H1 (cell line): ENCODE results near the gene NUP210L. TPM values are rescaled to one million over a fixed set of nuclear protein-coding genes. Genes with fewer than 3 reads are reported as not detected.

ENCODE experiments used
- CEBPB ChIP-seq: IDR thresholded peaks from 2 replicates; pipeline ENCODE4 v1.6.1; 2012; ENCODE audit warnings: low read depth, low read length
- EZH2 ChIP-seq: fragments of 200-600 bp; sonication (generic); IDR thresholded peaks from 2 replicates; pipeline ENCODE4 v1.7.1; 2012; ENCODE audit warnings: low read depth, mild to moderate bottlenecking, moderate library complexity, low read length, inconsistent platforms; ENCODE audit not compliant: severe bottlenecking
- JUN ChIP-seq: IDR thresholded peaks from 2 replicates; pipeline ENCODE4 v1.6.1; 2011; ENCODE audit warnings: low read depth, mild to moderate bottlenecking, improper control_type of control experiment, low read length
- PHF8 ChIP-seq: fragments of 200-600 bp; sonication (generic); conservative IDR thresholded peaks from 2 replicates; pipeline ENCODE4 v1.7.1; 2012; ENCODE audit warnings: low read depth, mild to moderate bottlenecking, inconsistent platforms, low read length, moderate library complexity
- POLR2A ChIP-seq, 2 experiments: IDR thresholded peaks; 1 replicate in 1 of 2; 2 replicates in 1 of 2; pipeline ENCODE4 v1.6.1; 2011; ENCODE audit warnings: low read depth in 2 of 2, low read length in 2 of 2, mild to moderate bottlenecking in 2 of 2; ENCODE audit errors: control extremely low read depth in 1 of 2
- RBBP5 ChIP-seq: IDR thresholded peaks from 2 replicates; pipeline ENCODE4 v1.7.1; 2012; ENCODE audit warnings: low read depth, mild to moderate bottlenecking, inconsistent platforms, low read length, moderate library complexity, borderline replicate concordance
- TAF7 ChIP-seq: optimal IDR thresholded peaks from 2 replicates; pipeline ENCODE3; 2011; ENCODE audit warnings: low read depth, mild to moderate bottlenecking, inconsistent platforms, low read length, moderate library complexity, borderline replicate concordance
- TCF12 ChIP-seq: IDR thresholded peaks from 2 replicates; pipeline ENCODE4 v1.6.1; 2011; ENCODE audit warnings: low read depth, mild to moderate bottlenecking, low read length
- YY1 ChIP-seq: IDR thresholded peaks from 2 replicates; pipeline ENCODE4 v1.6.1; 2011; ENCODE audit warnings: low read depth, mild to moderate bottlenecking, low read length
- ZNF274 ChIP-seq: IDR thresholded peaks from 2 replicates; pipeline ENCODE4 v1.7.0; 2012; ENCODE audit warnings: low read length, borderline replicate concordance; ENCODE audit errors: extremely low read depth
- polyA plus RNA-seq, 7 experiments: library from polyadenylated mRNA; depleted of rRNA in 3 of 7; stranded (reverse) in 5 of 7; unstranded in 2 of 7; fragments of >200 nt in 5 of 7; fragments of 200-250 nt in 2 of 7; gene quantifications; 1 replicate in 5 of 7; 2 replicates in 1 of 7; 4 replicates in 1 of 7; pipeline versions ENCODE4 v1.2.1 to v1.2.3, GENCODE V29; 2011 to 2013; ENCODE audit warnings: missing spikeins in 2 of 7, mixed read lengths in 2 of 7
- total RNA-seq: library from RNA; stranded (reverse); fragmentation: NEBNext Ultra II Directional; extraction: Animal tissue kit (Norgen Biotek cat#: 25700); gene quantifications from 2 replicates; pipeline ENCODE4 v1.2.1, GENCODE V29; 2021
- TF ChIP-seq, protein P1 (sequence below): fragments of 300-600 bp; sonication (generic); IDR thresholded peaks from 2 replicates; pipeline ENCODE4 v1.7.1; 2012; ENCODE audit warnings: low read length, moderate library complexity, mild to moderate bottlenecking, inconsistent platforms; ENCODE audit not compliant: insufficient replicate concordance

Gene NUP210L
- total and polyA plus RNA-seq, 2 of the 8 experiments (the other 6 are each of a cell fraction or from before 2014, with no cell fraction given), result not detected

DNA sequence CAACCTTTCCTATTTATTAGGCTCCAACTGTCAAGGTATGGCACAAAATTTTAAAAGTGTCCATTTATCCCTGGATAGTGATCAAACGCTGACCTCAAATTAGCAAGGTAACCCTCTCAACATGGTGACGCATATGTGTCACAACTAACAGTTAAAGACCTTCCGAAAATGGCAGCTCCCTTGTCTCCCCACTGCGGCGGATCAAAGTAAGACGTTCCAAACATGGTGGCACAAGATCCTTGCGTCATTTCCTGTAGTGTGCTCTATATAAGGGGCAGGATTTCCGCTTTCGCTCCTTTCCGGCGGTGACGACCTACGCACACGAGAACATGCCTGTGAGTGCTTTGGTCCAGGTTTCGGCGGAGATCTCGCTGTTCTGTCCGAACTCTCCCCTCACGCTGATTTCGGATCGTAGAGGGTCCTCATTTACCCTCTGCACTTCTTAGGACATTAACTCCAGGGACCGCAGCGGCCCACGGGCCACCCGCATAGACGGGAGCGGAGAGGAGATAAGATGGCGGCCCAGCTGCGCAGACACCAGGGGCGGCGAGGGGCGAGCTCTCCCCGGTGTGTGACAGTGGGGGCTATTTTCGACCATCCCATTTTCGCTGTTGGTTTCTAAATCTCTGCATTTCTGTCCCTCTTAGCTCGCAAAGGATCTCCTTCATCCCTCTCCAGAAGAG, 164.3 kb downstream of the NUP210L start, which contains the start of gene RPS27 (continued):
- TF ChIP-seq, protein P1, sequence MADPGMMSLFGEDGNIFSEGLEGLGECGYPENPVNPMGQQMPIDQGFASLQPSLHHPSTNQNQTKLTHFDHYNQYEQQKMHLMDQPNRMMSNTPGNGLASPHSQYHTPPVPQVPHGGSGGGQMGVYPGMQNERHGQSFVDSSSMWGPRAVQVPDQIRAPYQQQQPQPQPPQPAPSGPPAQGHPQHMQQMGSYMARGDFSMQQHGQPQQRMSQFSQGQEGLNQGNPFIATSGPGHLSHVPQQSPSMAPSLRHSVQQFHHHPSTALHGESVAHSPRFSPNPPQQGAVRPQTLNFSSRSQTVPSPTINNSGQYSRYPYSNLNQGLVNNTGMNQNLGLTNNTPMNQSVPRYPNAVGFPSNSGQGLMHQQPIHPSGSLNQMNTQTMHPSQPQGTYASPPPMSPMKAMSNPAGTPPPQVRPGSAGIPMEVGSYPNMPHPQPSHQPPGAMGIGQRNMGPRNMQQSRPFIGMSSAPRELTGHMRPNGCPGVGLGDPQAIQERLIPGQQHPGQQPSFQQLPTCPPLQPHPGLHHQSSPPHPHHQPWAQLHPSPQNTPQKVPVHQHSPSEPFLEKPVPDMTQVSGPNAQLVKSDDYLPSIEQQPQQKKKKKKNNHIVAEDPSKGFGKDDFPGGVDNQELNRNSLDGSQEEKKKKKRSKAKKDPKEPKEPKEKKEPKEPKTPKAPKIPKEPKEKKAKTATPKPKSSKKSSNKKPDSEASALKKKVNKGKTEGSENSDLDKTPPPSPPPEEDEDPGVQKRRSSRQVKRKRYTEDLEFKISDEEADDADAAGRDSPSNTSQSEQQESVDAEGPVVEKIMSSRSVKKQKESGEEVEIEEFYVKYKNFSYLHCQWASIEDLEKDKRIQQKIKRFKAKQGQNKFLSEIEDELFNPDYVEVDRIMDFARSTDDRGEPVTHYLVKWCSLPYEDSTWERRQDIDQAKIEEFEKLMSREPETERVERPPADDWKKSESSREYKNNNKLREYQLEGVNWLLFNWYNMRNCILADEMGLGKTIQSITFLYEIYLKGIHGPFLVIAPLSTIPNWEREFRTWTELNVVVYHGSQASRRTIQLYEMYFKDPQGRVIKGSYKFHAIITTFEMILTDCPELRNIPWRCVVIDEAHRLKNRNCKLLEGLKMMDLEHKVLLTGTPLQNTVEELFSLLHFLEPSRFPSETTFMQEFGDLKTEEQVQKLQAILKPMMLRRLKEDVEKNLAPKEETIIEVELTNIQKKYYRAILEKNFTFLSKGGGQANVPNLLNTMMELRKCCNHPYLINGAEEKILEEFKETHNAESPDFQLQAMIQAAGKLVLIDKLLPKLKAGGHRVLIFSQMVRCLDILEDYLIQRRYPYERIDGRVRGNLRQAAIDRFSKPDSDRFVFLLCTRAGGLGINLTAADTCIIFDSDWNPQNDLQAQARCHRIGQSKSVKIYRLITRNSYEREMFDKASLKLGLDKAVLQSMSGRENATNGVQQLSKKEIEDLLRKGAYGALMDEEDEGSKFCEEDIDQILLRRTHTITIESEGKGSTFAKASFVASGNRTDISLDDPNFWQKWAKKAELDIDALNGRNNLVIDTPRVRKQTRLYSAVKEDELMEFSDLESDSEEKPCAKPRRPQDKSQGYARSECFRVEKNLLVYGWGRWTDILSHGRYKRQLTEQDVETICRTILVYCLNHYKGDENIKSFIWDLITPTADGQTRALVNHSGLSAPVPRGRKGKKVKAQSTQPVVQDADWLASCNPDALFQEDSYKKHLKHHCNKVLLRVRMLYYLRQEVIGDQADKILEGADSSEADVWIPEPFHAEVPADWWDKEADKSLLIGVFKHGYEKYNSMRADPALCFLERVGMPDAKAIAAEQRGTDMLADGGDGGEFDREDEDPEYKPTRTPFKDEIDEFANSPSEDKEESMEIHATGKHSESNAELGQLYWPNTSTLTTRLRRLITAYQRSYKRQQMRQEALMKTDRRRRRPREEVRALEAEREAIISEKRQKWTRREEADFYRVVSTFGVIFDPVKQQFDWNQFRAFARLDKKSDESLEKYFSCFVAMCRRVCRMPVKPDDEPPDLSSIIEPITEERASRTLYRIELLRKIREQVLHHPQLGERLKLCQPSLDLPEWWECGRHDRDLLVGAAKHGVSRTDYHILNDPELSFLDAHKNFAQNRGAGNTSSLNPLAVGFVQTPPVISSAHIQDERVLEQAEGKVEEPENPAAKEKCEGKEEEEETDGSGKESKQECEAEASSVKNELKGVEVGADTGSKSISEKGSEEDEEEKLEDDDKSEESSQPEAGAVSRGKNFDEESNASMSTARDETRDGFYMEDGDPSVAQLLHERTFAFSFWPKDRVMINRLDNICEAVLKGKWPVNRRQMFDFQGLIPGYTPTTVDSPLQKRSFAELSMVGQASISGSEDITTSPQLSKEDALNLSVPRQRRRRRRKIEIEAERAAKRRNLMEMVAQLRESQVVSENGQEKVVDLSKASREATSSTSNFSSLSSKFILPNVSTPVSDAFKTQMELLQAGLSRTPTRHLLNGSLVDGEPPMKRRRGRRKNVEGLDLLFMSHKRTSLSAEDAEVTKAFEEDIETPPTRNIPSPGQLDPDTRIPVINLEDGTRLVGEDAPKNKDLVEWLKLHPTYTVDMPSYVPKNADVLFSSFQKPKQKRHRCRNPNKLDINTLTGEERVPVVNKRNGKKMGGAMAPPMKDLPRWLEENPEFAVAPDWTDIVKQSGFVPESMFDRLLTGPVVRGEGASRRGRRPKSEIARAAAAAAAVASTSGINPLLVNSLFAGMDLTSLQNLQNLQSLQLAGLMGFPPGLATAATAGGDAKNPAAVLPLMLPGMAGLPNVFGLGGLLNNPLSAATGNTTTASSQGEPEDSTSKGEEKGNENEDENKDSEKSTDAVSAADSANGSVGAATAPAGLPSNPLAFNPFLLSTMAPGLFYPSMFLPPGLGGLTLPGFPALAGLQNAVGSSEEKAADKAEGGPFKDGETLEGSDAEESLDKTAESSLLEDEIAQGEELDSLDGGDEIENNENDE, result no peak
- TF ChIP-seq POLR2A (IDR thresholded peaks at IDR 0.05; ENCODE audit: control extremely low read depth in 1 of 2, low read depth in 2 of 2, low read length in 2 of 2), result peak; percentile 100
- TF ChIP-seq RBBP5, result no peak
- no peak for TF ChIP-seq JUN
- peak; percentile 99 for TF ChIP-seq PHF8
- peak; percentile 99 for TF ChIP-seq TAF7
- TF ChIP-seq EZH2, result no peak
- no peak for TF ChIP-seq TCF12
- peak; percentile 85 for TF ChIP-seq CEBPB
- TF ChIP-seq ZNF274, result no peak
- TF ChIP-seq YY1, result peak; percentile 99
